Measurements from ENCODE around the gene IPO11. TPM values are rescaled to one million over a fixed set of nuclear protein-coding genes. Genes with fewer than 3 reads are reported as not detected.

IPO11 gene
- 10 to 100 TPM; 73.4 to 77.1 TPM for total RNA-seq

DNA sequence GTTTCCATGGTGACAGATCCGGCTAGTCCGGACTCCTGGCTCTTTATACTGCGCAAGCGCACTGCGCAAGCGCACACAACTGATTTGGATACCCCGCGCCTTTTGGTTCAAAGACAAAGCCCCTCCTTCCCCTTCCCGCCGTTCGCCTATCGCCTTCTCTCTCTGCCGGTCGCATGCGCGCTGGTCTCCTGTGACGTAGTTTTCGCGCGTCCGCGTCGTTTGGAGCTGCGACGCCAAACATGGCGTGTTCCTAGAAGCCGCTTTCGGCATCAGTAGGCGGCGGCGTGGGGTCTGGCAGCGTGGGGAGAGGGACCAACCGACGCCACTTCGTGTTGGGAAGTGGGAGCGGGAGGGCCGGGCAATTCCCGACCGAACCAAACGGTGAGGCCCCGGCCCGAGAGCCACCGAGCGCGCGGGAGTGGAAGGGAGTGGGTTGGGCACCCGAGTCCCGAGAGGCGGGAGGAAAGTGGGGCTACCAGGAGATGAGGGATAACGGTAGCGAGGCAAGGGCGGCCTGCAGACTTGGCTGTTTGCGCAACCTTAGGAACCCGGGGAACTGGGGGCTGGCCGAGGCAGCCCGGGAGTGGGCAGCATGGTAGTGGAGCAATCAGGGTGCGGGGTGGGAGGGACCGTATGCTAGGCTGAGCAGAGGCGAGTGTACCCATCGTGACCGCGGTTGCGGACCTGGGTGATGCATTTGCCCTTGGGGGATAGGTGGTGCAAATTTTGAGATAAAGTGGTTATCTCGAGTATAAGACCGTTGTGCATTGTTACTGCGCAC, at the start of gene IPO11:
TSS of gene IPO11 (plus strand) at position 215 of the 781 bp plus-strand sequence. CDS start 24,517 bp downstream, outside the sequence.
- H3K4me1 Mint-ChIP-seq, result peaks cover 26% of the 10 kb centered on the region
- DNase-seq, result peak; percentile 98
- peak within 1 kb of the TSS; percentile 92 for H3K27ac Mint-ChIP-seq
- H3K9me3 Mint-ChIP-seq, result no peaks in the 10 kb centered on the region
- H3K36me3 Mint-ChIP-seq, result peaks cover 5% of the 10 kb centered on the region
- peak within 1 kb of the TSS; percentile 92 for H3K4me3 Mint-ChIP-seq
- H3K27me3 Mint-ChIP-seq, result peaks cover 5% of the 10 kb centered on the region

DNA sequence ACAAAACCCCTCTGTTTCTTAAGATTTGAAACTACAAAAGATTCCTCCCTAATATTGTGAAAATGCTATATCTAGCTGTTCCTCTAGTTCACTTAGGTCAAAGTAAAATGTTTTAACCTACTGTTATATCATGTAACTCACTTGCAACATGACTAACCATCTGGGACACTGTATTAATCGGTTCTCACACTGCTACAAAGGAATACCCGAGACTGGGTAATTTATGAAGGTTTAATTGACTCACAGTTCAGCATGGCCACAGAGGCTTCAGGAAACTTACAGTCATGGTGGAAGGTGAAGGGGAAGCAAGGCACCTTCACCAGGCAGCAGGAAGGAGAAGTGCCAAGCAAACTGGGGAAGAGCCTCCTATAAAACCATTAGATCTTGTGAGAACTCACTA, 43.5 kb upstream of the IPO11 start:
- peaks cover 35% of the 10 kb centered on the region for H3K36me3 Mint-ChIP-seq
- no peak for DNase-seq
- no peak overlapping the region for H3K4me3 Mint-ChIP-seq
- H3K9me3 Mint-ChIP-seq, result no peaks in the 10 kb centered on the region
- H3K27ac Mint-ChIP-seq, result peak overlapping the region; percentile 47
- no peaks in the 10 kb centered on the region for H3K27me3 Mint-ChIP-seq
- peaks cover 13% of the 10 kb centered on the region for H3K4me1 Mint-ChIP-seq

DNA sequence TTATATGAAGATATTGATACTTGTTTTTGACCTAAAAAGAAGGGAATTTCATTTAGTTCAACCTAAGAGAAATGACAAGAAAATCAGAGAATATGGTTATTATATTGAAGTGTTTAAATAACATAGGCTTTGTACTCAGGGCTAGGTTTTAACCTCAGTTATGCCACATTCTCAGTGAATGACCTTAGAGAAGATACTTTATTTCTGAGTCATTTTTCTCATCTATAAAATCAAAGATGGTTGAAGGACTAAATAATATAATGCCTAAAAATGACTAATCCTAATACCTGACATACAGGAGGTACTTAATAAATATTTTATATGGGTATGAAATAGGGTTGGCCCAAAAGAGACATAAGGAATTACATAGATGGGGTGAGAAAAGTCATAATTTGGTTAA, 41.2 kb upstream of the IPO11 start:
- H3K4me1 Mint-ChIP-seq, result peaks cover 13% of the 10 kb centered on the region
- H3K36me3 Mint-ChIP-seq, result peaks cover 21% of the 10 kb centered on the region
- H3K9me3 Mint-ChIP-seq, result no peaks in the 10 kb centered on the region
- H3K27me3 Mint-ChIP-seq, result no peaks in the 10 kb centered on the region
- H3K4me3 Mint-ChIP-seq, result no peak overlapping the region
- H3K27ac Mint-ChIP-seq, result no peak overlapping the region
- no peak for DNase-seq

DNA sequence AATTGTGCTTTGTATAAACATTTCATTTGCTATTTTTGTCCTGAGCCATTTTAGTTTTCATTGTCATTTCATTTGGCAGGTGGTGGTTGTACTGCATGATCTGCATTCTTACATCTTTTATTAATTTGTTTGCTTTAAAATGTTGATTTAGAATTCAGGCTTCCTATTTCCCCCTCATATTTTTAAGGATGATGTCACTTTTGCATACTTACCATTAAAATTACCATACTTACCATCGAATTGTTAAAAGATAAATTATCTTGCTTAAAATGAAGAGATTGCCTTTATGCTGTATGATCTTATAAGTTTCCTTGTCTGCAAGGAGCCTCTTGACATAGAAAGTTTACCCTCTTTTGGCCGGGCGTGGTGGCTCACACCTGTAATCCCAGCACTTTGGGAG, 40.0 kb upstream of the IPO11 start:
- peaks cover 17% of the 10 kb centered on the region for H3K36me3 Mint-ChIP-seq
- no peak overlapping the region for H3K27ac Mint-ChIP-seq
- no peaks in the 10 kb centered on the region for H3K9me3 Mint-ChIP-seq
- H3K27me3 Mint-ChIP-seq, result no peaks in the 10 kb centered on the region
- no peak overlapping the region for H3K4me3 Mint-ChIP-seq
- H3K4me1 Mint-ChIP-seq, result peaks cover 8% of the 10 kb centered on the region
- DNase-seq, result no peak

DNA sequence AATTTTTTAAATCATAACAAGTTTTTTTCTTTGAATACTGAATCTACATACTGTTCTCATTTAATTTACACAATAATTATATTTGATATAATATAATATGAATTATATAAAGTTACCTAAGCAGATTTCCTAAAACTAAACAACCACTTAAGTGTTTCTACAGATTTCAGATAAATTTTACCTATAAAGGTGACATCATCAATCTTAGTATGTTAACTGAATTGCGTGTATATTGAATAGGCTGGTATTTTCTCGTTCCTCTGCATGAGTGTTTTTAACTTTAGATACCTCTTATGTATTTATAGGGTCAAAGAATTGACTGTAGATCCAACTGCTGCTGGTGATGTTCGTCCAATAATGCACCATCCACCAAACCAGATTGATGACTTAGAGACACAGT, 39.2 kb upstream of the IPO11 start:
- no peak for DNase-seq
- no peaks in the 10 kb centered on the region for H3K27me3 Mint-ChIP-seq
- H3K9me3 Mint-ChIP-seq, result no peaks in the 10 kb centered on the region
- H3K4me1 Mint-ChIP-seq, result peaks cover 8% of the 10 kb centered on the region
- peak overlapping the region; percentile 51 for H3K27ac Mint-ChIP-seq
- H3K36me3 Mint-ChIP-seq, result peaks cover 19% of the 10 kb centered on the region
- H3K4me3 Mint-ChIP-seq, result no peak overlapping the region

DNA sequence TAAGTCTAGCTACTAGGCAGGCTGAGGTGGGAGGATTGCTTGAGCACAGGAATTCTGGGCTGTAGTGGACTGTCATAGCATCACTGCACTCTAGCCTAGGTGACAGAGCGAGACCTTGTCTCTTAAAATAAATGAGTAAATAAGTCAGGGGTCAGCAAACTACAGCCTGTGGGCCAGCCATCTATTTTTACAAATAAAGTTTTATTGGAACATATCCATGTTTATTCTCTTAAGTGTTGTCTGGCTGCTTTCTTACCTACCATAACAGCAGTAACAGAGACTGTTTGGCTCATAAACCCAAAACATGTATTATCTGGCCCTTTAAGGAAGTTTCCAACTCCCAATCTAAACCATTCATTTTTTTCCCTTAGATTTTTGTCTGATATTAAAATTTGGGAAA, 38.5 kb upstream of the IPO11 start:
- H3K27ac Mint-ChIP-seq, result peak overlapping the region; percentile 51
- H3K4me3 Mint-ChIP-seq, result no peak overlapping the region
- peaks cover 5% of the 10 kb centered on the region for H3K4me1 Mint-ChIP-seq
- DNase-seq, result no peak
- H3K27me3 Mint-ChIP-seq, result no peaks in the 10 kb centered on the region
- H3K9me3 Mint-ChIP-seq, result no peaks in the 10 kb centered on the region
- H3K36me3 Mint-ChIP-seq, result peaks cover 21% of the 10 kb centered on the region

DNA sequence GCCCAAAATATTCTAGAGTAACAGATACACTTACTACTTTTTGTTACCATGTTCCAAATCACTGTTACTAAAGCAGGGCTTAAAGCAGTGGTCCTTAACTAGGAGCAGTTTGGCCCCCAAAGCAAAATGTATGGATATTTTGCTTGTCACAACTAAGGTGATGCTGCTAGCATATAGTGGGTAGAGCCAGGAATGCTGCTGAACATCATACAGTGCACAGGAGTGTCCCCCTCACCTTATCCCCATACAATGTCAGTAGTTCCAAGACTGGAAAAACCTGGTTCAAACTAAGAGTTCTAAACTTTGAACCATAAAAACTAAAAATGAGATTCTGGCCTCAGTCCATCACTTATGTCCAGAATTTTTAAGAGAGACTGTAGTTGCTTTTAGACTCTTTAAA, 36.9 kb upstream of the IPO11 start:
- peak overlapping the region; percentile 4 for H3K27ac Mint-ChIP-seq
- peaks cover 2% of the 10 kb centered on the region for H3K4me1 Mint-ChIP-seq
- H3K36me3 Mint-ChIP-seq, result peaks cover 31% of the 10 kb centered on the region
- no peaks in the 10 kb centered on the region for H3K9me3 Mint-ChIP-seq
- no peaks in the 10 kb centered on the region for H3K27me3 Mint-ChIP-seq
- DNase-seq, result no peak
- H3K4me3 Mint-ChIP-seq, result no peak overlapping the region

DNA sequence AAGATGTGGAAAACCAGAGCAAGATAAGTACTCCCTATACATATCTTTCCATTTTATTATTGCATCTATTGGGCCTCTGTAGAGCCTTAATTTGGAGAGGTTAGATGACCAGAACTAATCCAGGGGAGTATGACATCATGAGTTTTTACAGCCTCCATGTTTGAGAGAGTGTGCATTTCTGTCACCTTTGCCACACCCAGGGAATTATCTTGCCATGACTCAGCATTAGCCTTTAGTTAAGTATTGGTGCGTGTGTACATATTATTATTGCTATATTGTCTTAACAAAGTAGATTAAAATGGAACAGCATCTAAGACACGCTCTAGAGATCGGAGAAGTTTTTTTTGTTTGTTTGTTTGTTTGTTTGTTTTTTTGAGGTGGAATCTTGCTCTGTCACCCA, 36.5 kb upstream of the IPO11 start:
- peaks cover 2% of the 10 kb centered on the region for H3K4me1 Mint-ChIP-seq
- peaks cover 32% of the 10 kb centered on the region for H3K36me3 Mint-ChIP-seq
- H3K4me3 Mint-ChIP-seq, result no peak overlapping the region
- no peak for DNase-seq
- H3K27ac Mint-ChIP-seq, result peak overlapping the region; percentile 4
- H3K27me3 Mint-ChIP-seq, result no peaks in the 10 kb centered on the region
- H3K9me3 Mint-ChIP-seq, result no peaks in the 10 kb centered on the region

DNA sequence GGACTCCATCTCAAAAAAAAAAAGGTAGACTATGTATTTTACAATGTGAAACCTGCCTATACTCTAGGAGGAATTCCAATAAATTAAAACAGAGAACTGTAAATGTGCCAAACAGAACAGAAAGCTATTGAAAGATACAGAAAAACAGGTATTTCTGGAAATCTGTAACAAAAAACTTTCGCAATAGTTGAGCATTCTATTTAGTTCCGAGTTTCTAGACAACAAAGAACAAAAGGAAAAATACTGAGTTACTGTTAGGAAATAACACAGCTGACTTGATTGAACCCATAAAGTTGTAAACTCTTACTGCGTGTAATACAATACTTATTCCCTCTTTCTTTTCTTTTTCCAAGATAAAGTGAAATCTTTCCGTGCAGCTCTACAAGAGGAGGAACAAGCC, 27.4 kb upstream of the IPO11 start:
- H3K27ac Mint-ChIP-seq, result peak overlapping the region; percentile 49
- peaks cover 20% of the 10 kb centered on the region for H3K36me3 Mint-ChIP-seq
- H3K4me1 Mint-ChIP-seq, result peaks cover 2% of the 10 kb centered on the region

DNA sequence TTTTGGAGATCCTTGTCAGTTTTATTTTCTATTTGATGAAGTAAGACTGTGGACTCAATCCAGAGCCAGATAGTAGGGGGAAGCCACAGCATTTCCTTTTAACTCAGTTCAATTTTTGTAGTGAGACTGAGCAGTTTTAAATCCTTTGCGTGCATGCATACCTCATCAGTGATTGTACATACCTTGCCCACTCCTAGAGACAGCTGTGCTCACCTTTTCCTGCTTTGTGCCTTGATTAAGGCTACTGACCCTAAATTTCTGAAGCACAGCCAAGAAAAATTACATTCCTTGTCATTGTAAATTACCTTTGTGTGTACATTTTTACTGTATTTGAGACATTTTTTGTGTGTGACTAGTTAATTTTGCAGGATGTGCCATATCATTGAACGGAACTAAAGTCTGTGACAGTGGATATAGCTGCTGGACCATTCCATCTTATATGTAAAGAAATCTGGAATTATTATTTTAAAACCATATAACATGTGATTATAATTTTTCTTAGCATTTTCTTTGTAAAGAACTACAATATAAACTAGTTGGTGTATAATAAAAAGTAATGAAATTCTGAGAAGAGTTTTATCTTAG, 26.7 kb upstream of the IPO11 start:
- peaks cover 2% of the 10 kb centered on the region for H3K4me1 Mint-ChIP-seq
- H3K9me3 Mint-ChIP-seq, result no peaks in the 10 kb centered on the region
- DNase-seq, result no peak
- peaks cover 18% of the 10 kb centered on the region for H3K36me3 Mint-ChIP-seq
- no peak overlapping the region for H3K4me3 Mint-ChIP-seq
- peak overlapping the region; percentile 49 for H3K27ac Mint-ChIP-seq
- H3K27me3 Mint-ChIP-seq, result no peaks in the 10 kb centered on the region

More for the DNA sequence above, 27.4 kb upstream of the IPO11 start:
- no peak for DNase-seq
- Mint-ChIP-seq H3K27me3 (no peaks in the 10 kb centered on the region), H3K4me3 (no peak overlapping the region), H3K9me3 (no peaks in the 10 kb centered on the region)

DNA sequence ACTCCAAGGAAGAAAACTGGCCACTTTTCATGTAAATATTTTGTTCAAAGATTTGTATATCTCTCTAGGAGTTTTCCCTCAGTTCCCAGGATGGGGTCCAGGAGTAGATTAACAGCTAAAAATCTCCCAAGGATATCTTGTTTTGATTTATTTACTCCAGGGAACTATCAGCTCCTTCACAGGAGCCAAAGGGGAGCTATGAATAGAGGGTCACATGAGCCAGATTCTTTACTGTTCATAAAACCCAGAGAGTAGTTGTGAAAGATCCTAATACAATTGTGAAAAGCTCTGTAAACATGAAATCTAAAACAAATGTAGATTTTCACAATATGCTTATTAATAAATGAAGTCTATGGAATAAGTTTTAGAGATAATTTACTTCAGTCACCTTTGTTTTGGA, 25.7 kb upstream of the IPO11 start:
- no peaks in the 10 kb centered on the region for H3K27me3 Mint-ChIP-seq
- no peaks in the 10 kb centered on the region for H3K9me3 Mint-ChIP-seq
- no peak overlapping the region for H3K4me3 Mint-ChIP-seq
- peaks cover 6% of the 10 kb centered on the region for H3K4me1 Mint-ChIP-seq
- peaks cover 13% of the 10 kb centered on the region for H3K36me3 Mint-ChIP-seq
- peak overlapping the region; percentile 14 for H3K27ac Mint-ChIP-seq
- DNase-seq, result no peak

DNA sequence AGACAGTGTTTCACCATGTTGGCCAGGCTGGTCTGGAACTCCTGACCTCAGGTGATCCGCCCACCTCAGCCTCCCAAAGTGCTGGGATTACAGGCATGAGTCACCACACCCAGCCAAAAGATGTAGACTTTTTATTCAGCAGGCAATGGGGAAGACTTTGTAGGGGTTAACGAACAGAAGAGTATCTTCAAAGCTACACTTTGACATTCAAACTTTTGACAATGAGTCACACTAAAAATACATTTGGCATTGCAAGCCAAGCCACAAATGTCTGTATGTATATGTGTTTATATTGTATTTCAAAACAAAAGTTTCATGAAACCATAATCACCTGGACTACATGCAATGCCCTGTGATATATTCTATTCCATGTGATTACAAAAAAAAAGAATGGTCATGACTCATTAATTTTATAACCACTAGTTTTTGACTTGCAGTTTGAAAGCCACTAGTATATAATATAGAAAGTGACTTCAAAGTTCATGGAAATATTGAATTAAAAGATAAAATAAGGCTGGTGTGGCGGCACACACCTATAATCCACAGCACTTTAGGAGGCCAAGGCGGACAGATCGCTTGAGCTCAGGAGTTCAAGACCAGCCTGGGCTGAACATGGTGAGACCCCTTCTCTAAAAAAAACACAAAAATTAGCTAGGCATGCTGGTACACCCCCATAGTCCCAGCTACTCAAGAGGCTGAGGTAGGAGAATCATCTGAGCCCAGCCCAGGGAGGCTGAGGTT, 17.2 kb upstream of the IPO11 start:
- Mint-ChIP-seq H3K27me3 (no peaks in the 10 kb centered on the region), H3K9me3 (no peaks in the 10 kb centered on the region), H3K4me1 (peaks cover 49% of the 10 kb centered on the region), H3K36me3 (peaks cover 69% of the 10 kb centered on the region), H3K27ac (peak overlapping the region; percentile 89), H3K4me3 (no peak overlapping the region)
- peak; percentile 34 for DNase-seq

DNA sequence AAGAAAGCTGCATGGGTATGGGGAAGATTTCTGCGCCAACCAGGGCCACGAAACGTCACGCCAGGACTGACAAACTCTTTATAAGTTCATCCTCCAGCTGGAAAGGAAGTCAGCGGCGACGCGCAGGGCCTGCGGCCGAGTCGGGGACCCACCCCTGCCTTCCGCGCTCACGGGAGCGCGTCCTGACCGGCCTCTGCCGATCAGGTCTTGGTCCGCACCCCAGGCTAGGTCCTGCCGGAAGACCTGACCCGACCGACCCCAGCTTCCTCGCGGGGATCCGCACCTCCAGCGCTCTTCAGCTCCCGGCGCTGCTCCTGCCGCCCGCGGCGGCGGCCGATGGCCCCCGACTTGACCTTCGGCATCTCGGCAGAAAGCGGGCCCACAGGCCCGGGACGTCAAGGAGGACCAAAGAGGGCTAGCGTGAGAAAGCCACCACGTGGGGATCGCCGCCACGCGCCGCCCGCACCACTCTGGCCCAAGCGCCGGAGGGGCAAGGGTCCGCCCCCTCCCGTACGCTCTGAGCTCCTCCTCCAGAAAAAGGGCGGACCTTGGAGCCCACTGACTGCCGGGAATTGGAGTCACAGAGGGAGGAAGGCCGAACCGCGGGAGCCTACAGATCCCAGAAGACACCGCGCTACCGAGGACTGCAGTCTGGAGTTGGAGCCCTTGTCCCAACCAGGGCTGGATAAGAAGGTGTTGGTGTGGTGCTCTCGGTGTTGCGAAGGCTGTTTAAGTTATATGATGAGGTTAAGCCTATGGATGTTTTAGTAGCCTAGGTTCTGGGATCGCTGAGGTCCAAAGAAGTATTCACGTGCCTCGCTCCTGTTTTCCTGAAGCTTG, 8.9 kb upstream of the IPO11 start, which contains the start of gene DIMT1:
TSS of gene DIMT1 (minus strand) at position 495 of the 840 bp plus-strand sequence. CDS start at position 362, 133 bp downstream.
- Mint-ChIP-seq H3K27me3 (no peaks in the 10 kb centered on the region), H3K9me3 (no peaks in the 10 kb centered on the region), H3K4me1 (peaks cover 22% of the 10 kb centered on the region), H3K36me3 (peaks cover 23% of the 10 kb centered on the region), H3K4me3 (peak within 1 kb of the TSS; percentile 90), H3K27ac (peak within 1 kb of the TSS; percentile 93)
- peak; percentile 95 for DNase-seq

DNA sequence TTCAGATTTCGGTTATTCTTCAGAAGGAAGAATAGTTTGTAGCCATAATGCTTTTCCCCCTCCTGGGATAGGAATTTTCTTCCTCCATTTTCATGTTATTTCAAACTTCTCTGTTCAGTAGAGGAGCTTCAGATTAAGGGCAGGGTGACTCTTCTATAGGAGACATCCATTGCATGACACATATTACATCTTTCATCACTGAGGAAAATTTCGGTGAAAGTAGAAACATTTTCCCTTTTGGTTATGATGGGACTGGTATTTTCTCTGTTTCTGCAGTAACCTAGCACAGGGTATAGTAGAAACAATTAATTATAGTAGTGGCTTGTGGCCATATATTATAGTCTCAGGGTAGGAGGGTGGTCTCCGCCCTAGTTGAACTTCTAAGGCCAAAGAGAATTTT, 1.1 kb downstream of the IPO11 start:
- H3K27me3 Mint-ChIP-seq, result peaks cover 5% of the 10 kb centered on the region
- peak overlapping the region; percentile 92 for H3K27ac Mint-ChIP-seq
- no peaks in the 10 kb centered on the region for H3K9me3 Mint-ChIP-seq
- DNase-seq, result no peak
- H3K4me1 Mint-ChIP-seq, result peaks cover 28% of the 10 kb centered on the region
- H3K4me3 Mint-ChIP-seq, result peak overlapping the region; percentile 92
- H3K36me3 Mint-ChIP-seq, result peaks cover 5% of the 10 kb centered on the region
